Measurements from ENCODE around the gene ADAM22.

ADAM22 gene

GRCh38 chr7:87959336-87959735, 25.3 kb downstream of the ADAM22 start:
- no peak overlapping the region for H3K4me3 ChIP-seq (ENCODE audit: severe bottlenecking)
- H3K27me3 ChIP-seq (ENCODE audit: insufficient read depth, poor library complexity, severe bottlenecking), result no peaks in the 10 kb centered on the region
- H3K9me3 ChIP-seq (ENCODE audit: severe bottlenecking), result peaks cover 2% of the 10 kb centered on the region
- DNase-seq (ENCODE audit: low spot score) (no peak), ATAC-seq (ENCODE audit: low read depth) (no peak)
- no peaks in the 10 kb centered on the region for H3K4me1 ChIP-seq (ENCODE audit: insufficient read depth, poor library complexity, severe bottlenecking)
- H3K27ac ChIP-seq (ENCODE audit: poor library complexity, severe bottlenecking), result no peak overlapping the region
- H3K36me3 ChIP-seq (ENCODE audit: low read depth), result no peaks in the 10 kb centered on the region
- TF ChIP-seq CTCF (IDR thresholded peaks at IDR 0.05; ENCODE audit: poor library complexity, severe bottlenecking), result no peak

DNA sequence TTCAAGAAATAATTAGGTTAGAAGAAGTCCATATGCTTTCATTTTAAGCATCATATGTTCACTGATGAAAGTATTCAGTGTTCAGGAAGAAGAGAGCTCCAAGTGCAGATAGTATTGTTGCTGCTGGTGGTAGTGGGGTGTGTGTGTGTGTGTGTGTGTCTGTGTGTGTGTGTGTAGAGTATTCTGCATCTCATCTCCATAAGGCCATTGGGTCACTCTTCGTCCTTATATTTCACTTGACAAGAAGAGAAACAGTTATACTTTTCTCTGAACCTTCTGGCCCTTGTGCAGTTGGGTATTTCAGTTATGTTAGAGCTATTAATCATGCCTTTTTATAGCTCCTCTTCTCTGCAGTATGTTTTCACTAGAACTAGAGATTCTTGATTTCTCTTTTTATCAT, 26.2 kb downstream of the ADAM22 start:
- no peaks in the 10 kb centered on the region for H3K36me3 ChIP-seq (ENCODE audit: low read depth)
- no peak for TF ChIP-seq CTCF (IDR thresholded peaks at IDR 0.05; ENCODE audit: poor library complexity, severe bottlenecking)
- no peak overlapping the region for H3K4me3 ChIP-seq (ENCODE audit: severe bottlenecking)
- no peak overlapping the region for H3K27ac ChIP-seq (ENCODE audit: poor library complexity, severe bottlenecking)
- DNase-seq (ENCODE audit: low spot score) (no peak), ATAC-seq (ENCODE audit: low read depth) (no peak)
- H3K4me1 ChIP-seq (ENCODE audit: insufficient read depth, poor library complexity, severe bottlenecking), result no peaks in the 10 kb centered on the region
- H3K27me3 ChIP-seq (ENCODE audit: insufficient read depth, poor library complexity, severe bottlenecking), result no peaks in the 10 kb centered on the region
- H3K9me3 ChIP-seq (ENCODE audit: severe bottlenecking), result peaks cover 2% of the 10 kb centered on the region

- H3K9me3 ChIP-seq (ENCODE audit: severe bottlenecking), result peaks cover 2% of the 10 kb centered on the region
- TF ChIP-seq CTCF (IDR thresholded peaks at IDR 0.05; ENCODE audit: poor library complexity, severe bottlenecking), result no peak
- no peak overlapping the region for H3K4me3 ChIP-seq (ENCODE audit: severe bottlenecking)
- no peaks in the 10 kb centered on the region for H3K27me3 ChIP-seq (ENCODE audit: insufficient read depth, poor library complexity, severe bottlenecking)
- ATAC-seq (ENCODE audit: low read depth), result no peak
- no peaks in the 10 kb centered on the region for H3K4me1 ChIP-seq (ENCODE audit: insufficient read depth, poor library complexity, severe bottlenecking)
- DNase-seq (ENCODE audit: low spot score), result no peak
- no peak overlapping the region for H3K27ac ChIP-seq (ENCODE audit: poor library complexity, severe bottlenecking)
- no peaks in the 10 kb centered on the region for H3K36me3 ChIP-seq (ENCODE audit: low read depth)
Measured at GRCh38 chr7:87961754-87962153, 27.7 kb downstream of the ADAM22 start.

- TF ChIP-seq CTCF (IDR thresholded peaks at IDR 0.05; ENCODE audit: poor library complexity, severe bottlenecking), result no peak
- Histone ChIP-seq H3K4me1 (ENCODE audit: insufficient read depth, poor library complexity, severe bottlenecking) (no peaks in the 10 kb centered on the region), H3K4me3 (ENCODE audit: severe bottlenecking) (no peak overlapping the region), H3K36me3 (ENCODE audit: low read depth) (no peaks in the 10 kb centered on the region), H3K9me3 (ENCODE audit: severe bottlenecking) (no peaks in the 10 kb centered on the region), H3K27ac (ENCODE audit: poor library complexity, severe bottlenecking) (no peak overlapping the region), H3K27me3 (ENCODE audit: insufficient read depth, poor library complexity, severe bottlenecking) (no peaks in the 10 kb centered on the region)
- no peak for ATAC-seq (ENCODE audit: low read depth)
- no peak for DNase-seq (ENCODE audit: low spot score)
Measured at GRCh38 chr7:87966271-87966670, 32.2 kb downstream of the ADAM22 start.

GRCh38 chr7:87968021-87968420, 34.0 kb downstream of the ADAM22 start:
- TF ChIP-seq CTCF (IDR thresholded peaks at IDR 0.05; ENCODE audit: poor library complexity, severe bottlenecking), result no peak

More at GRCh38 chr7:87968021-87968420, 34.0 kb downstream of the ADAM22 start:
- Histone ChIP-seq H3K4me1 (ENCODE audit: insufficient read depth, poor library complexity, severe bottlenecking) (no peaks in the 10 kb centered on the region), H3K4me3 (ENCODE audit: severe bottlenecking) (no peak overlapping the region), H3K27me3 (ENCODE audit: insufficient read depth, poor library complexity, severe bottlenecking) (no peaks in the 10 kb centered on the region), H3K9me3 (ENCODE audit: severe bottlenecking) (no peaks in the 10 kb centered on the region), H3K36me3 (ENCODE audit: low read depth) (no peaks in the 10 kb centered on the region), H3K27ac (ENCODE audit: poor library complexity, severe bottlenecking) (no peak overlapping the region)
- DNase-seq (ENCODE audit: low spot score) (no peak), ATAC-seq (ENCODE audit: low read depth) (no peak)
